ENCODE measurements around the gene ZNF608.

ZNF608 gene

GRCh38 chr5:124701016-124701415 is 45.4 kb downstream of the ZNF608 start:
- Mint-ChIP-seq H3K27ac (no peak overlapping the region), H3K4me3 (no peak overlapping the region), H3K9me3 (no peaks in the 10 kb centered on the region), H3K4me1 (no peaks in the 10 kb centered on the region), H3K27me3 (no peaks in the 10 kb centered on the region)
- DNase-seq (no peak), ATAC-seq (no peak)

GRCh38 chr5:124700333-124700732 is 46.1 kb downstream of the ZNF608 start:
- no peak for ATAC-seq
- no peaks in the 10 kb centered on the region for H3K27me3 Mint-ChIP-seq
- no peak overlapping the region for H3K27ac Mint-ChIP-seq
- H3K4me1 Mint-ChIP-seq = no peaks in the 10 kb centered on the region
- H3K4me3 Mint-ChIP-seq = no peak overlapping the region
- DNase-seq = no peak
- no peaks in the 10 kb centered on the region for H3K9me3 Mint-ChIP-seq

GRCh38 chr5:124698770-124699169 is 47.7 kb downstream of the ZNF608 start:
- Mint-ChIP-seq H3K4me1 (no peaks in the 10 kb centered on the region), H3K27ac (no peak overlapping the region), H3K4me3 (no peak overlapping the region), H3K27me3 (no peaks in the 10 kb centered on the region), H3K9me3 (no peaks in the 10 kb centered on the region)
- ATAC-seq (no peak), DNase-seq (no peak)

- no peaks in the 10 kb centered on the region for H3K27me3 Mint-ChIP-seq
- DNase-seq (no peak), ATAC-seq (no peak)
- no peak overlapping the region for H3K4me3 Mint-ChIP-seq
- no peaks in the 10 kb centered on the region for H3K4me1 Mint-ChIP-seq
- H3K9me3 Mint-ChIP-seq = no peaks in the 10 kb centered on the region
- no peak overlapping the region for H3K27ac Mint-ChIP-seq
Measured at GRCh38 chr5:124697933-124698591, 48.4 kb downstream of the ZNF608 start.

- H3K4me3 Mint-ChIP-seq = no peak overlapping the region
- H3K27me3 Mint-ChIP-seq = no peaks in the 10 kb centered on the region
- ATAC-seq (no peak), DNase-seq (no peak)
- no peaks in the 10 kb centered on the region for H3K9me3 Mint-ChIP-seq
- H3K4me1 Mint-ChIP-seq = no peaks in the 10 kb centered on the region
- H3K27ac Mint-ChIP-seq = no peak overlapping the region
Measured at GRCh38 chr5:124697501-124697900, 48.9 kb downstream of the ZNF608 start.

GRCh38 chr5:124696898-124697297 is 49.5 kb downstream of the ZNF608 start:
- Mint-ChIP-seq H3K4me3 (no peak overlapping the region), H3K4me1 (no peaks in the 10 kb centered on the region), H3K27ac (no peak overlapping the region), H3K27me3 (no peaks in the 10 kb centered on the region), H3K9me3 (no peaks in the 10 kb centered on the region)
- no peak for DNase-seq
- ATAC-seq = no peak
